HEK293T (cell line): ENCODE data around the gene SLC38A3.
"Not testable (repeated sequence)": the region's sequence is repeated elsewhere in the genome, so short reads cannot be mapped to it uniquely, and the experiment has no call there.

Source experiments
- CTCF ChIA-PET: fragments of 350-600 bp; formaldehyde crosslinking; extraction: SDS; loops from one replicate; lab custom pipeline; 2021; ENCODE audit warnings: antibody characterized with exemption, inconsistent platforms; lab: Yijun Ruan, JAX
- POLR2A ChIA-PET: fragments of 350-600 bp; formaldehyde crosslinking; extraction: SDS; loops from one replicate; lab custom pipeline; 2020; ENCODE audit warnings: antibody characterized with exemption, inconsistent platforms; lab: Yijun Ruan, JAX
- DNase-seq: peaks from one replicate; pipeline ENCODE4 v3.0.0; 2012; ENCODE audit warnings: mixed read lengths; ENCODE audit errors: extremely low spot score
- ARNT ChIP-seq: fragments of 450-650 bp; IDR thresholded peaks from 2 replicates; pipeline ENCODE4 v1.6.1; 2017; ENCODE audit warnings: mild to moderate bottlenecking
- BHLHE40 ChIP-seq: fragments of 450-650 bp; IDR thresholded peaks from 2 replicates; pipeline ENCODE4 v1.6.1; 2016; ENCODE audit warnings: mild to moderate bottlenecking, moderate library complexity, borderline replicate concordance
- CTBP1 ChIP-seq: fragments of 450-650 bp; IDR thresholded peaks from 2 replicates; pipeline ENCODE4 v1.6.1; 2016; ENCODE audit warnings: borderline replicate concordance
- ELF4 ChIP-seq: fragments of 450-650 bp; IDR thresholded peaks from 2 replicates; pipeline ENCODE4 v1.6.1; 2017; ENCODE audit warnings: antibody characterized with exemption
- FOXA1 ChIP-seq: fragments of 450-650 bp; IDR thresholded peaks from 2 replicates; pipeline ENCODE4 v1.6.1; 2016; ENCODE audit warnings: mild to moderate bottlenecking
- FOXK2 ChIP-seq: fragments of 450-650 bp; IDR thresholded peaks from 2 replicates; pipeline ENCODE4 v1.6.1; 2016; ENCODE audit warnings: mild to moderate bottlenecking
- FOXM1 ChIP-seq: fragments of 450-650 bp; IDR thresholded peaks from 2 replicates; pipeline ENCODE4 v1.6.1; 2017; ENCODE audit warnings: mild to moderate bottlenecking, borderline replicate concordance
- HDGF ChIP-seq: fragments of 450-650 bp; IDR thresholded peaks from 2 replicates; pipeline ENCODE4 v1.6.1; 2017; ENCODE audit warnings: antibody characterized with exemption, borderline replicate concordance
- L3MBTL2 ChIP-seq: fragments of 450-650 bp; conservative IDR thresholded peaks from 2 replicates; pipeline ENCODE4 v1.6.1; 2016; ENCODE audit warnings: mild to moderate bottlenecking
- LEF1 ChIP-seq: fragments of 450-650 bp; IDR thresholded peaks from 2 replicates; pipeline ENCODE4 v1.6.1; 2017; ENCODE audit warnings: mild to moderate bottlenecking, borderline replicate concordance
- NFRKB ChIP-seq: fragments of 450-650 bp; IDR thresholded peaks from 2 replicates; pipeline ENCODE4 v1.6.1; 2016; ENCODE audit warnings: mild to moderate bottlenecking, moderate library complexity
- PKNOX1 ChIP-seq: fragments of 450-650 bp; IDR thresholded peaks from 2 replicates; pipeline ENCODE4 v1.6.1; 2016
- SP1 ChIP-seq: fragments of 450-650 bp; IDR thresholded peaks from 2 replicates; pipeline ENCODE4 v1.6.1; 2017
- SUZ12 ChIP-seq: fragments of 450-650 bp; IDR thresholded peaks from 2 replicates; pipeline ENCODE4 v1.6.1; 2016; ENCODE audit warnings: mild to moderate bottlenecking
- TARDBP ChIP-seq: fragments of 450-650 bp; IDR thresholded peaks from 2 replicates; pipeline ENCODE4 v1.6.1; 2016
- ZNF384 ChIP-seq: fragments of 450-650 bp; IDR thresholded peaks from 2 replicates; pipeline ENCODE4 v1.6.1; 2016

SLC38A3 gene

GRCh38 chr3:50243543-50243895 lies 38.4 kb downstream of the SLC38A3 start:
- TF ChIP-seq FOXK2 (no peak), BHLHE40 (no peak)
- POLR2A ChIA-PET, result interaction anchor here (1.5 to 1.8 kb wide), 2 partner anchors 8 to 15 kb away, joined by 7 to 9 read pairs; partner anchors contain the start of gene GNAI2
- CTCF ChIA-PET, result interaction anchor here (1.0 kb wide), 1 partner anchor 11 kb away, joined by 3 read pairs; no protein-coding TSS in a partner anchor
- no peak for DNase-seq

GRCh38 chr3:50244813-50245212 lies 39.7 kb downstream of the SLC38A3 start:
- POLR2A ChIA-PET, result interaction anchor here (1.5 to 1.8 kb wide), 2 partner anchors 9 to 16 kb away, joined by 7 to 9 read pairs; partner anchors contain the start of gene GNAI2
- CTCF ChIA-PET, result not testable (repeated sequence)

GRCh38 chr3:50245251-50245745 lies 40.2 kb downstream of the SLC38A3 start:
- CTCF ChIA-PET, result no interaction called here
- POLR2A ChIA-PET, result no interaction called here
- DNase-seq, result no peak
- TF ChIP-seq BHLHE40 (no peak), NFRKB (no peak)

More at GRCh38 chr3:50244813-50245212, 39.7 kb downstream of the SLC38A3 start:
- not testable (repeated sequence) for DNase-seq

GRCh38 chr3:50245831-50246516 lies 40.9 kb downstream of the SLC38A3 start:
- POLR2A ChIA-PET, result interaction anchor here (0.7 to 1.9 kb wide), 13 partner anchors 8 to 91 kb away, joined by 3 to 18 read pairs (median 4); partner anchors contain the start of genes GNAI2 and TUSC2
- TF ChIP-seq NFRKB, result no peak
- no peak for TF ChIP-seq SUZ12
- peak; percentile 65; the same call in 1 of the 2 replicates for TF ChIP-seq FOXM1
- TF ChIP-seq ARNT, result peak; percentile 14; the same call in 1 of the 2 replicates
- CTCF ChIA-PET, result interaction anchor here (0.6 to 2.7 kb wide), 24 partner anchors 8 to 120 kb away, joined by 3 to 32 read pairs (median 4); partner anchors contain the start of genes GNAI2 and SEMA3B
- DNase-seq, result peak; percentile 83

- CTCF ChIA-PET, result interaction anchor here (0.6 to 2.7 kb wide), 24 partner anchors 9 to 120 kb away, joined by 3 to 32 read pairs (median 4); partner anchors contain the start of genes GNAI2 and SEMA3B
- TF ChIP-seq ELF4 (no peak), BHLHE40 (no peak), NFRKB (no peak), TARDBP (no peak), L3MBTL2 (no peak), FOXK2 (no peak), SUZ12 (no peak)
- POLR2A ChIA-PET, result interaction anchor here (0.7 to 1.9 kb wide), 13 partner anchors 9 to 91 kb away, joined by 3 to 18 read pairs (median 4); partner anchors contain the start of genes GNAI2 and TUSC2
- DNase-seq, result no peak
Observed at GRCh38 chr3:50246517-50246954, 41.5 kb downstream of the SLC38A3 start.

- no peak for TF ChIP-seq FOXM1
- no peak for TF ChIP-seq ELF4
- no peak for TF ChIP-seq PKNOX1
- TF ChIP-seq CTBP1, result no peak
- TF ChIP-seq SUZ12, result no peak
- TF ChIP-seq FOXA1, result no peak
- TF ChIP-seq SP1, result no peak
- TF ChIP-seq FOXK2, result no peak
- TF ChIP-seq BHLHE40, result no peak
- no peak for TF ChIP-seq HDGF
- TF ChIP-seq NFRKB, result no peak
- TF ChIP-seq ZNF384, result no peak
- TF ChIP-seq L3MBTL2, result no peak
- TF ChIP-seq TARDBP, result no peak
- no peak for TF ChIP-seq ARNT
- TF ChIP-seq LEF1, result no peak
- ChIA-PET CTCF (interaction anchor here (0.8 to 2.7 kb wide), 2 partner anchors 11 to 54 kb away, joined by 5 to 31 read pairs; no protein-coding TSS in a partner anchor), POLR2A (interaction anchor here (1.2 to 1.6 kb wide), 2 partner anchors 11 to 12 kb away, joined by 3 to 7 read pairs; no protein-coding TSS in a partner anchor)
- DNase-seq, result no peak
Observed at GRCh38 chr3:50248387-50248786, 43.3 kb downstream of the SLC38A3 start.

- ChIA-PET POLR2A (interaction anchor here (1.2 kb wide), 1 partner anchor 14 kb away, joined by 3 read pairs; the partner anchor contains the start of gene GNAI2), CTCF (interaction anchor here (0.9 kb wide), 1 partner anchor 17 kb away, joined by 4 read pairs; no protein-coding TSS in a partner anchor)
- no peak for DNase-seq
- no peak for TF ChIP-seq HDGF
- no peak for TF ChIP-seq ZNF384
- no peak for TF ChIP-seq FOXK2
- no peak for TF ChIP-seq TARDBP
- TF ChIP-seq SUZ12, result no peak
- no peak for TF ChIP-seq LEF1
- no peak for TF ChIP-seq ARNT
- no peak for TF ChIP-seq FOXM1
- no peak for TF ChIP-seq SP1
- TF ChIP-seq FOXA1, result no peak
- TF ChIP-seq CTBP1, result no peak
- no peak for TF ChIP-seq PKNOX1
- TF ChIP-seq BHLHE40, result no peak
- TF ChIP-seq NFRKB, result no peak
- no peak for TF ChIP-seq L3MBTL2
- no peak for TF ChIP-seq ELF4
Observed at GRCh38 chr3:50249457-50249856, 44.4 kb downstream of the SLC38A3 start.
